Fibroblast of pulmonary artery (primary cell): ENCODE data around the gene OR51A7.

Experiments used
- DNase-seq: peaks from one replicate; pipeline ENCODE4 v3.0.0-alpha.2; 2010; ENCODE audit warnings: low read depth
- H3K4me3 ChIP-seq: replicated peaks from 2 replicates; pipeline ENCODE4 v1.5.1; 2011; ENCODE audit warnings: low read depth, mild to moderate bottlenecking, control low read depth, low read length, moderate library complexity
- CTCF ChIP-seq: IDR thresholded peaks from 2 replicates; pipeline ENCODE4 v1.5.1; 2011; ENCODE audit warnings: mild to moderate bottlenecking, control low read depth, low read length, inconsistent platforms; ENCODE audit errors: missing control alignments

OR51A7 gene

GRCh38 chr11:4882543-4882942, 21.0 kb upstream of the OR51A7 start:
- no peak for DNase-seq

DNA sequence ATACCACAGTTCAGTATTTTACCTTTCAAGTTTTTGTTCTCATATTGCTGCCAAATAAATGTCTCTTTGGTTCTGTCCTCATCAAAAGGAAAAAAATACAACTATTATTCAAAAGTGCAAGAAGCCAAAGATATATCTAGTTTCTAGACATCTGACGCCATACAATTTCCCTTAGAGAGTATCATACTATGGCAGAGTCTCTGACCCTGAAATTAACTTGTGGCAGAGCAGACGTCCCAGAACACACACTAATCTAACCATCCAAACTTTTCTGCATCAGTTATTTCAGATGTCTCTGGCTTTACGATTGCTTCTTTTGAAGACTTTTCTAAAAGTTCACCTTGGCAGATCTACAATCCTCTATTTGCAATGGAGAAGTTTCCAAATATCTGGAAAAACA, 19.2 kb upstream of the OR51A7 start:
- DNase-seq = no peak
- TF ChIP-seq CTCF = no peak
- no peak overlapping the region for H3K4me3 ChIP-seq

More at GRCh38 chr11:4882543-4882942, 21.0 kb upstream of the OR51A7 start:
- no peak for TF ChIP-seq CTCF
- H3K4me3 ChIP-seq = no peak overlapping the region

DNA sequence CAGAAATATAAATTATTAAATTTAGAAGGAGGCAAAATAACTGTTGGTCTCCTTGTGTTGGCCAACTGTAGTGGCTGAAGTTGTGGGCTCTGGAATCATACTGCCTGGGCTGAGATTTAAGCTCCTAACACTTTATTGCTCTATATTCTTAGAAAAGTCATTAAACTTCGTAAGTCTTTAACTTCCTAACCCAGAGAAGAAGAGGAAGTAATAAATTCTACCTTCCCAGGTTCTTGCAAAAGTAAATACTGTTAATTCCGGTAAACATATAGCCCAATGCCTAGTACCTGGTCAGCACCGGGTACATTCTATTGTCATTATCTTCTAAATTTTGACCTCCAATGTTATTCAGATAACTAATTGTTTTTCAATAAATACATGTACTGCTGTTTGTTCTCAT, 17.4 kb upstream of the OR51A7 start:
- DNase-seq = no peak
- H3K4me3 ChIP-seq = no peak overlapping the region
- no peak for TF ChIP-seq CTCF

DNA sequence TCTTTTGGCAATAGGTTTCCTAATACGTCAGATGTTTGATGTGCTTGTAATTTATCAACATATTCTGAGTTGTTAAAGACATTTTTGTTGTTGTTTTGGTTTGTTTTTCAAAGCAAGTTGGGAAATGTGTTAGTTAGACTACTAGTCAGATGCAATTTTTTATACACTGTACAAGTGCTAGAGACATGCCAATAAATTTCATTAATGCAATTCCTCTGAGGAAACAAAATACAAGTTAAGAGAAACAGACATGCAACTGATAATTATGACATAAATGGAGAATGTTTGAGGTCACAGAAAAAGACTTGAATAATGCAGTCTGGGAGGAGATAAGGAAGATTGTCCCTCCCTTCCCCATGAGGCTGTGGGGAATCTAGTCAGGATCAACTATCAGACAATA, 16.0 kb upstream of the OR51A7 start:
- no peak for DNase-seq
- H3K4me3 ChIP-seq = no peak overlapping the region
- TF ChIP-seq CTCF = no peak

GRCh38 chr11:4890279-4890678, 13.3 kb upstream of the OR51A7 start:
- DNase-seq = peak; percentile 51
- no peak overlapping the region for H3K4me3 ChIP-seq
- no peak for TF ChIP-seq CTCF

DNA sequence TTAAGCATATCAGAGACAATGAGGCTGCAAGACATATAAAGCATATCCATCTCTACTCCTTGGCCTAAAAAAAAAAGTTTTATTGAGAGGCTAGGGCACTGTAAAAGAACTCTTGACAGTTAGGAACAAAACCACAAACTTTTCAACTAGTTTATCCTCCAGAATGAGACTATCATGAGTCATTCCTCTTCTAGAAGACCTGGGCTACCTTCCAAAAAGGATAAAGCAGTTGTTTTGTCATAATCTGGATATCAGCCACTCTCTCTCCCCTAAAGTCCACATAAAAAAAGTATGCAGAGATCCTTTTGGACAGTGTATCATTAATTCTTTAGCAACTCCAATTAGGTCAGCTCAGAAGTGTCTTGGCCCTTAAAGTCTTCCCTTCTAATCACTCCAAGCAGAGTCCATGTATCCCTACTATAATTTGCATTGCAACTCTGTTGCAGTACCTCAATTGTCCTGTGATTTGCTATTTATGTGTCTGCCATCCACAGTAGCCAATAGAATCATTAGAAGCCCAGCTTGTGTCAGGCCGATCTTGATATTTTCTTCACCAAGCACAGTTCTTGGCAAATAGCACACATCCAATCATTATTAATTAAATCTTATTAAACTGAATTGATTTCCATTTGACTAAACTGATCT, 11.5 kb upstream of the OR51A7 start:
- H3K4me3 ChIP-seq = no peak overlapping the region
- peak; percentile 29 for TF ChIP-seq CTCF
- DNase-seq = peak; percentile 87

- no peak for TF ChIP-seq CTCF
- H3K4me3 ChIP-seq = no peak overlapping the region
- no peak for DNase-seq
Observed at GRCh38 chr11:4916581-4916980, 13.0 kb downstream of the OR51A7 start.
